Neuron (in vitro differentiated cells): ENCODE measurements around the gene AUNIP.

Source experiments
- H2AFZ ChIP-seq: one replicate; pipeline ENCODE4 v1.6.1; 2013; ENCODE audit warnings: low read depth, mild to moderate bottlenecking, inconsistent platforms, low read length, moderate library complexity
- H3K27me3 ChIP-seq: one replicate; pipeline ENCODE4 v1.6.1; 2013; ENCODE audit warnings: low read length; ENCODE audit not compliant: insufficient read depth
- H3K36me3 ChIP-seq: one replicate; pipeline ENCODE4 v1.6.1; 2013; ENCODE audit warnings: low read length; ENCODE audit not compliant: insufficient read depth
- H3K4me1 ChIP-seq: one replicate; pipeline ENCODE4 v1.6.1; 2013; ENCODE audit warnings: low read length; ENCODE audit not compliant: insufficient read depth
- H3K4me3 ChIP-seq: 2 replicates; pipeline ENCODE4 v1.5.1; 2013; ENCODE audit warnings: mild to moderate bottlenecking, low read length, moderate library complexity
- H3K9me3 ChIP-seq: one replicate; pipeline ENCODE4 v1.6.1; 2013; ENCODE audit warnings: low read length

The AUNIP gene

DNA sequence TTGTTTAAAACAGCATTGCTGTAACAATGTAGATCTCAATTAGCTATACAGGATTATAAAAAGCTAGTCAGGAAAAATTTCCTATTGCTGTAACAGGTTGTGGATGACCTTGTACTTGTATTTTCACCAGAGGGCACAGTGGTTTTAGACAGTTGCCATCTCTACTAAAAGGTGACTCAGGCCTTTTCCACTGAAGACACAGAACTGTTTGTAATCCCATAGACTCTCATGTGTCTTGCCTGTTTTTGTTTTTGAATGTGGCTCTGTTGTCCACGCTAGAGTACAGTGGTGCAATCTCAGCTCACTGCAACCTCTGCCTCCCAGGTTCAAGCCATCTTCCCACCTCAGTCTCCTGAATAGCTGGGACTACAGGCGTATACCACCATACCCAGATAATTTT lies 33.7 kb downstream of the AUNIP start:
- Histone ChIP-seq H3K4me1 (peaks cover 13% of the 10 kb centered on the region), H2AFZ (no peak overlapping the region), H3K9me3 (no peaks in the 10 kb centered on the region), H3K36me3 (peaks cover 45% of the 10 kb centered on the region), H3K4me3 (no peak overlapping the region), H3K27me3 (no peaks in the 10 kb centered on the region)

DNA sequence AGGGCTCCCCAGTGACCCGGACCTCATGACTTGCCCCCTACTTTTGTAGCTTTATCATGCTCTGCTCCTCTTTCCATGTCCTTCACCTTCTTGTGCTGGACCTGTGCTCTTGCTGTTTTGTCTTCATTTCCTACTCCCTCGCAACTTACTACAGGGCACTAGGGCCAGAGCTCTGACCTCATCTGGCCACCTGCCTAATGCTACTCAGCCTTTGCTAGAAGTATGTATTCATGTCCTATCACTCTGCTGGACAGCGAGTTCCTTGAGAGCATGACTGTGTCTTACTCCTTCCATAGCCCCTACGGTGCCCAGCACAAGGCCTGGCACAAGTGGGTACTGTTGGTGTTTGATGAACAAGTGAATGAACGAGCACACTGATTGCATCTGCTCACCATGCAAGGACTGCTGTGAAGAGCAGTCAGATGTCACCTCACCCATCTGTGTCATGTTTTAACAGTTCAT lies 37.6 kb downstream of the AUNIP start:
- peaks cover 11% of the 10 kb centered on the region for H3K36me3 ChIP-seq
- H3K9me3 ChIP-seq, result no peaks in the 10 kb centered on the region
- no peaks in the 10 kb centered on the region for H3K27me3 ChIP-seq
- no peak overlapping the region for H2AFZ ChIP-seq
- H3K4me1 ChIP-seq, result peaks cover 25% of the 10 kb centered on the region
- no peak overlapping the region for H3K4me3 ChIP-seq

DNA sequence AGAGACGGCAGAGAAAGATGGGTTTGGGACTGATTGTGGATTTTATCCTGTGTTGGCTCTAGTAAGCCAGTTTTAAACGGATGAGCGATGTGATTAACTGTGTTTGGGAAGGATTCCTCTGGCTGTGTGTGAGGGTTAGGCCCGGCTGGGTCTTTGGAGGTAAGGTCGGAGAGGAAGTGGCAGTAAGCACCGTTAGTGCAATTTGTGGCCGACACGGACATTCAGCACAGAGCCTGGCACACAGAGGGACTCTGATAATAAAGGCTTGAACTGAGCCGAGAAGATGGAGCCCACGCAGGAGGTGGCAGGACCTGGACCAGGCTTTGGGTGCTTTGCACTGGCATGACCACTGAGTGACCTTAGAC lies 38.2 kb downstream of the AUNIP start:
- peak overlapping the region; percentile 65 for H2AFZ ChIP-seq
- H3K9me3 ChIP-seq, result no peaks in the 10 kb centered on the region
- peaks cover 25% of the 10 kb centered on the region for H3K4me1 ChIP-seq
- H3K27me3 ChIP-seq, result no peaks in the 10 kb centered on the region
- H3K36me3 ChIP-seq, result peaks cover 9% of the 10 kb centered on the region
- H3K4me3 ChIP-seq, result peak overlapping the region; percentile 69

DNA sequence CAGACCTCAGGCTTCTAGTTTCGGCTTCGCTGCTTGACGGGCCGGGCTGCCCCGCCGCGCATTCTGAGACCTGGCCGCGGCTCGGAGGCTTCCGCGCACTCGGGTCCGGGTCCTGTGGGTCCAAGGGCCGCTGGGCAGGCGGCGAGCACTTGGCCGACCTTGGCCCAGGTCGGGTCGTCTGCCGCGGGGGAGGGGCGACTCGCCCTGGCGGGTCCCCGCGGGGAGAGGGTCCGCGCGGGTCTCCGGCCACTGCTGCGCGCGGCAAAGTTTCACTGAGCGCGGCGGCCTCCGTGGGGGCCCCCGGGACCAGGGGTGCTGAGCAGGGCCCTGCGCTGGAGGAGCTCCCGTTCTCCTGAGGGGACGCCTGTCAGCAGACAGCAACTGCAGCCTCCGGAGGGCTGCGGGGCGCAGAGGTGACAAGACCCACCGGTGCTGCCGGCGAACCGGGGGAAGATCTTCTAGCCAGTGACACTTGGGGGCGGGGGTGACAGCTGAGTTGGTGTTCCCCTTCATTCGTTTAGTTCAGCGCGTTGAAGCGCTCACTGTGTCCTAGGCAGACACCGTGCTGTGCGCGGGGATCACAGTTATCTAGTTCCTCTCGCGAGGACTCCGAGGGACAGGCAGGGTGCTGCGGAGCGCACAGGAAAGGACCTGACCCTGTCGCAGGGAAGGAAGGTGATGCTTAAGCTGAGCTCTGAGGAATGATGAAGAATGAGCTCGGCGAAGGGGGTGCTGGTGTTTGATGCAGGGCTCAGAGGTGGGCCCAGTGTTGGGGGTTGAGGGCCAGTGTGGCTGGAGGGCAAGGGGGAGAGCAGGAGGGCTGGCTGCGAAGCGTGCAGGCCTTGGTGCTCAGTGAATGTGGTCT lies 38.8 kb downstream of the AUNIP start:
- peaks cover 9% of the 10 kb centered on the region for H3K36me3 ChIP-seq
- peaks cover 25% of the 10 kb centered on the region for H3K4me1 ChIP-seq
- peak overlapping the region; percentile 69 for H3K4me3 ChIP-seq
- no peaks in the 10 kb centered on the region for H3K9me3 ChIP-seq
- H2AFZ ChIP-seq, result peak overlapping the region; percentile 65
- H3K27me3 ChIP-seq, result no peaks in the 10 kb centered on the region

DNA sequence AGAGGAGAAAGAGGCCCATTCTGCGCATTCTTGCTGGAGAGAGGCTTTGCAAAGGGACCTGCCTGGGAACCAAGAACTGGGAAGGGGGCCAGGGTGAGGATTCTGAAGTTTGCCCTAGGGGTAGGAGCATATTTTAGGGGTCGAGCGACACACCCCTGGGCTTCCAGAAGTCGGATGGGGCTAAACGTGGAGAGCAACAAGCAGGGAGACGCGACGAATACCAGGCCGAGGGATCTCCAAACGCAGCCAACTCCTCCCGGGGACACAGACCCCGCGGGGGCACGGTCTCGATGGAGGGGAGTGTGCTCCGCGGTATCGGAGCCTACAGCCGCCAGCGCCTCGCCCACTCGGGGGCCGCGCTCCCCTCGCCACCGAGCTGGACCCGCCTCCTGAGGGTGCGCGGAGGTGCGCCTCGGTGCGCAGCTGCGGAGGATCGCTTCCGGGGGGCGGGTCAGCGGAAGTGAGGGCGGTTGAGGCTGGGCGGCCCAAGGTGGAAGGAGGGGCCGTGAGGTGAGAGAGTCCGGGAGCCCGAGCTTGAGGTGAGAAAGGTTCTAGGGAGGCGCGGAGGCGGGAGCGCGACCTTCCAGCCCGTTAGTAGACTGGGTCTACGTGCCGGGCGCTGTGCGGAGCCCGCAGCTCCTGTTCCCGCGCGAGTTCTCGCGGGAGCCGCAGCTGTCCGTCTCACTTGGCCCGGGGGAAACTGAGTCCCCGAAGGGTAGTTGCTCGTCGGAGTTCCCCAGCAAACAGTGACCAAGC lies 39.6 kb downstream of the AUNIP start, which contains the start of gene MTFR1L:
MTFR1L (plus strand) TSS at position 464 of the 756 bp plus-strand sequence. CDS start 3,151 bp downstream, outside the sequence.
- H3K4me3 ChIP-seq, result peak within 1 kb of the TSS; percentile 69
- peaks cover 25% of the 10 kb centered on the region for H3K4me1 ChIP-seq
- no peaks in the 10 kb centered on the region for H3K9me3 ChIP-seq
- H3K36me3 ChIP-seq, result peaks cover 16% of the 10 kb centered on the region
- H3K27me3 ChIP-seq, result no peaks in the 10 kb centered on the region
- H2AFZ ChIP-seq, result peak within 1 kb of the TSS; percentile 65

DNA sequence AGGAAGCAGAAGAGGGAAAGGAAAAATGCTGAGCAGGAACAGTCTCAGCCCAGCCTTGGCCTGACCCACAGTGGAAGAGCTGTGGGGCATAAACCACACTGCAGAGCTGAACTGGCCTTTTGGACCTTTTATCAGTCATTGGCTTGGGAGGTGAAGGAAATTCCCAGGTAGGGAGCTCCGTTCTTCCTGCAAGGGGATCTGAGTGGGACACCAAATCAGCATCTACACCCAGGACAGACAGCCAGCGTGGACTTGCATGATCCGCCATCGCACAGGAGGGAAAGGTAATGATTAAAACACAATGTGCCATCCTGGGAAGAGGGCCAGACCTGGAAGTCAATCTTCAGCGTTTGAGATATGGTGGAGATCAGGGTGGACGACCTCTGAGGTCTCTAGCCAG lies 40.7 kb downstream of the AUNIP start:
- peak overlapping the region; percentile 69 for H3K4me3 ChIP-seq
- H3K27me3 ChIP-seq, result no peaks in the 10 kb centered on the region
- peaks cover 25% of the 10 kb centered on the region for H3K4me1 ChIP-seq
- H3K9me3 ChIP-seq, result no peaks in the 10 kb centered on the region
- no peak overlapping the region for H2AFZ ChIP-seq
- H3K36me3 ChIP-seq, result peaks cover 27% of the 10 kb centered on the region

DNA sequence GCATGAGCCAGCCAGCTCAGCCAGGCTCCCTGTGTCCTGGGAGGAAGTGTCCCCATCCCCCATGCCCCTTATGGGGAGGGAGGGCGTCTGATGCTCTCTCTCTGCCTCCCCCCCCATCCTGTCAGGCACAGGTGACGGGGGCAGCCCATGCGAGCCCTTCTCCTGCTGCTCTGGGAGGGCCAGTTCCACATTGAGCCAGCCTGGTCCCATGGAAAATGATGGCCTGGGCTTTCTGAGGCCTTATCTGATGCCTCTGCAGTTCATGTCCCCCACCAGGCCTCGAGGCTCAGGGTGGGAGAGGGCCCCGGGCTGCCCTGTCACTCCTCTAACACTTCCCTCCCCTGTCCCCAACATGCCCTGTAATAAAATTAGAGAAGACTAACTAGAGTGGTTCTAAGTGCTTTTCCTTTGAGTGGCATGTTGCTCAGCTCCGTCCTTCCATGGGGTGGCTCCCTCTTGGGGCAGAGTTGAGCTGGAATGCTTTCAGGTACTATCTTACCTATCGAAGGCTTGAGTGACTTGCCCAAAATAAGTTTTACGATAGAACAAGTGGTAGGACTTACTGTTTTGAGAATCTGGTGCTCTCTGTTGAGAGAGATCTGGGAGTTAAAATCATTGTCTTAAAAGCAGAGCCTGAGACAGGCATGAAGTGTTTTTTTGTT lies 41.3 kb downstream of the AUNIP start:
- Histone ChIP-seq H3K9me3 (no peaks in the 10 kb centered on the region), H3K4me3 (no peak overlapping the region), H3K4me1 (peaks cover 25% of the 10 kb centered on the region)

DNA sequence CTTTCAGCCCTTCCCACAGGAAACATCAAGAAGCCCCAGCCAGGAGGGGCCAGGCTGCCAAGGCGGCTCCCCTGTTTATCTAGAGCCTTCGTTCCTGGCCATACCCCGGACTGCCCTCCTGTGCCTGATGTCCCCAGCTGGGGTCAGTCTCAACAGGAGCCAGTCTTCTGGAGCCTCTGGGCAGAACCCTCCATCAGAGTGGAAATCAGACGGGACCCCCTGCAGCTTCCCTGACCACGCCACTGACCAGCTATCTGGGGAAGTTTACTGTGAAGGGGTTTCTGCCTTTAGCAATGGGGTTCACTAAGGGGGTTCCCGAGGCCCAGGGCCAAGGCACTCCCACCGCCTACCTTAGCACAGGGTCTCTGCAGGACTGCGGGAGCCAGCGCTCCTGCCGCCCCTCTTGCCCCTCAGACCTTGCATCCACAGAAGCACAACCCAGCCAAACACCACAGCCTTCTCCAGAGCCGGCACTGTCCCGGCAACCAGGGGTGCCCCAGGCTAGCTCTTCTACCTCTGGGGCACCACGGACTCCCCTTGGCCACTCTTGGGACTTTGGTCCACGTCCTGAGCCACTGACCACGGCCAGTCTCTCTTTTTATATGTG lies 43.0 kb downstream of the AUNIP start:
- Histone ChIP-seq H3K4me1 (peaks cover 18% of the 10 kb centered on the region), H3K36me3 (peaks cover 35% of the 10 kb centered on the region), H2AFZ (no peak overlapping the region), H3K9me3 (no peaks in the 10 kb centered on the region), H3K27me3 (no peaks in the 10 kb centered on the region), H3K4me3 (no peak overlapping the region)

More for the DNA sequence above, 41.3 kb downstream of the AUNIP start:
- no peaks in the 10 kb centered on the region for H3K27me3 ChIP-seq
- peaks cover 32% of the 10 kb centered on the region for H3K36me3 ChIP-seq
- no peak overlapping the region for H2AFZ ChIP-seq

DNA sequence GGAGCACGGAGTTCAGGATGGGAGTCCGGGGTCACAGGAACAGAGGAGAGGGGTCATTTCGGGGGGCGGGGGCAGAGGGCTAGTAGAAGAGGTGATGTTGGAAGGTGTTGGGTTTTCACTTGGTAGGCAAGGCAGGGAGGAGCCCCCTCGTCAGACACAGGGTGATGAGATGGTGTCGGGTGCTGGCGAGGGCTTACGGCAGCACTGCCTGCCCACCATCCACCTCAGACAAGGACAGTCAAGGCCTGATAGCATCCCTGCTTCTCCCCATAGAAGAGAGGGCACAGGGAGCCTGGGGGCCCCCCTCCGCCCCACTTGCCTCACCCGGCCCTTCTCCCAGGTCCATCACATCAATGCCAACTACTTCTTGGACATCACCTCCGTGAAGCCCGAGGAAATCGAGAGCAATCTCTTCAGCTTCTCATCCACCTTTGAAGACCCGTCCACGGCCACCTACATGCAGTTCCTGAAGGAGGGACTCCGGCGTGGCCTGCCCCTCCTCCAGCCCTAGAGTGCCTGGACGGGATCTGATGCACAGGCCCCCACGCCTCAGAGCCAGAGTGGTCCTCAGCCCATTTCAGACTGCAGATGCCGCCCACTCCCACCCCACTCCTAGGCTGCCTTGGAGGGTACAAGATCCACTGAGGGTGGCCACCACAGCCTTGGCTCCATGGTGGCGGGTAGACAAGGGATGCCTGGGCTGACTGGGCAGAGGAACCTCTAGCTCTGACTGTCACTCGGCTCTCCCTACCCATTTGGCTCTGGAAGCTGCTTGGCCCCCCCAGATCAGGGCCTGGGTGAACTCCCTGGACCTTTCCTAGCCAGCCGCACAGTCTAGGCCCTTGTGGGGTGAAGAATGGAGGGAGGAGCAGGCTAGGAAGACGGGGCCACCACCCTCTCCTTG lies 43.8 kb downstream of the AUNIP start:
- peaks cover 35% of the 10 kb centered on the region for H3K36me3 ChIP-seq
- peaks cover 11% of the 10 kb centered on the region for H3K4me1 ChIP-seq
- no peaks in the 10 kb centered on the region for H3K27me3 ChIP-seq
- no peaks in the 10 kb centered on the region for H3K9me3 ChIP-seq
- H2AFZ ChIP-seq, result no peak overlapping the region
- H3K4me3 ChIP-seq, result no peak overlapping the region

DNA sequence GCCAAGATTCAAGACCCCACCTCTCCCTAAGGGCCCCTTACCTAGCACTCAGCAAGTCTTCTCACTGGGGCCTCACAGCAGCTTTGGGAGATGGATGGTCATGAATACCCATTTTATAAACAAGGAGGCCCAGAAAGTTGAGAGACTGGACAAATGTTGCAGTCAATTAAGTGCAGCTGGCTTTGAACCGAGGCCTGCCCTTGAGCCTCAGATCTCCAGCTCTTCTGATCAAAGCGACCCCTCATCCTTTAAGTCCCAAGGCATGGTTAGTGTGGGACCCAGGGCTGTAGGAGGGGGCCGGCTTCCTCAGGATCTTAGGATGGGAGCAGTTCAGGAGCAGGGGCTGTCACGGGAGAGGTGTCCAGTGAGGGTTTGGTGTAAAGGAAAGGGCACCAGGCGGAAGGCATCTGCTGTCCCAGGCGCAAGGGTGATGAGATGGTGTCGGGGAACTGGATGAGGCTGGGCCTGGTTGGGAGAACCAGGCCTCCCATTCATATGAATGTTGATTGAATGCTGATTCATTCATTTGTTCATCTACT lies 44.6 kb downstream of the AUNIP start:
- Histone ChIP-seq H2AFZ (no peak overlapping the region), H3K4me1 (peaks cover 11% of the 10 kb centered on the region), H3K36me3 (peaks cover 40% of the 10 kb centered on the region), H3K4me3 (no peak overlapping the region), H3K9me3 (no peaks in the 10 kb centered on the region), H3K27me3 (no peaks in the 10 kb centered on the region)

DNA sequence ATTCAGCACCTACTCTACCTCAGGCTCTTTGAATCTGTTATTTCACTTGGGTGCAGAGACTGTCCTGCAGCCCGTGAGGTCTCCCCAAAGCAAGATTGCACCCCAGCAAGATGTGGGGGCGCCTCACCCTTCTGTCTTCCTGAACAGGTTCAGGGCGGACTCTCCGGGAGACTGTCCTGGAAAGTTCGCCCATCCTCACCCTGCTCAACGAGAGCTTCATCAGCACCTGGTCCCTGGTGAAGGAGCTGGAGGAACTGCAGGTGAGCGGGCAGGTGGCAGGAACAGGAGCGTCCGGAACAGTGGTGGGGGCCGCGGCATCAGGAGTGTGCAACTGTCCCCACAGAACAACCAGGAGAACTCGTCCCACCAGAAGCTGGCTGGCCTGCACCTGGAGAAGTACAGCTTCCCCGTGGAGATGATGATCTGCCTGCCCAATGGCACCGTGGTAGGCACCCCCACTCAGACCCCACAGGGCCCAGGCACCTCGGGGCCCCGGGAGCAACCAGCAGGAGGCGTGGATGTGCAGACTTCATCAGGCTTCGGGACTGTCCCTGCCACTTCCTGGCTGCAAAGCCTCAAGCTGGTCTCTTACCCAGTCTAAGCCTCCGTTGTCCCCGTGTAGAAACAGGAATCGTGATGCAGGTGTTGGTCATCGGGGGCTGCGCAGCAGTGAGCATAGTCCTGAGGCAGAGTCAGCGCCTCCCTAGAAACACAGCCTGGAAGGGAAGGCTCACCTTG lies 45.4 kb downstream of the AUNIP start:
- peaks cover 47% of the 10 kb centered on the region for H3K36me3 ChIP-seq
- H3K9me3 ChIP-seq, result no peaks in the 10 kb centered on the region
- H3K4me1 ChIP-seq, result peaks cover 6% of the 10 kb centered on the region
- no peak overlapping the region for H3K4me3 ChIP-seq
- no peaks in the 10 kb centered on the region for H3K27me3 ChIP-seq
- H2AFZ ChIP-seq, result no peak overlapping the region
